Muscle layer of duodenum (tissue), 2 donors: ENCODE results near the gene NDUFS2.

Source experiments
- H3K27ac ChIP-seq: one replicate; pipeline ENCODE4 v1.7.0; 2013; ENCODE audit warnings: mild to moderate bottlenecking, low read length
- H3K27me3 ChIP-seq: one replicate; pipeline ENCODE4 v1.7.0; 2013; ENCODE audit warnings: low read depth, mild to moderate bottlenecking, control low read depth, low read length
- H3K36me3 ChIP-seq, 2 donors: one replicate each; pipeline ENCODE4 v1.7.0; 2013; ENCODE audit warnings: low read length in 2 of 2, control low read depth in 1 of 2, mild to moderate bottlenecking in 1 of 2; ENCODE audit not compliant: insufficient read depth in 2 of 2, control insufficient read depth in 1 of 2
- H3K4me1 ChIP-seq, 2 donors: one replicate each; pipeline ENCODE4 v1.7.0; 2013; ENCODE audit warnings: low read length in 2 of 2, mild to moderate bottlenecking in 2 of 2, control low read depth in 1 of 2, moderate library complexity in 1 of 2; ENCODE audit not compliant: insufficient read depth in 2 of 2, control insufficient read depth in 1 of 2
- H3K4me3 ChIP-seq, 2 donors: one replicate each; pipeline ENCODE4 v1.7.0; 2013; ENCODE audit warnings: low read length in 2 of 2, low read depth in 1 of 2, mild to moderate bottlenecking in 1 of 2
- H3K9me3 ChIP-seq, 2 donors: one replicate each; pipeline ENCODE4 v1.7.0; 2013; ENCODE audit warnings: low read length in 2 of 2, control low read depth in 1 of 2, mild to moderate bottlenecking in 1 of 2; ENCODE audit not compliant: control insufficient read depth in 1 of 2
- donor health status: healthy.

Gene NDUFS2

GRCh38 chr1:161259765-161260164 lies 57.6 kb downstream of the NDUFS2 start:
- H3K9me3 ChIP-seq, result peaks cover 0 to 6% of the 10 kb centered on the region in 2 donors
- peaks cover 0 to 14% of the 10 kb centered on the region in 2 donors for H3K4me1 ChIP-seq
- H3K27me3 ChIP-seq, result peaks cover 36% of the 10 kb centered on the region
- no peaks in the 10 kb centered on the region for H3K36me3 ChIP-seq
- peak overlapping the region; percentile 51 to 83 for H3K4me3 ChIP-seq
- no peak overlapping the region for H3K27ac ChIP-seq

GRCh38 chr1:161260376-161261260 lies 58.5 kb downstream of the NDUFS2 start:
- Histone ChIP-seq H3K4me1 (peaks cover 0 to 14% of the 10 kb centered on the region in 2 donors), H3K4me3 (peak overlapping the region in 1 of 2 donors; percentile 4), H3K27ac (no peak overlapping the region), H3K27me3 (peaks cover 36% of the 10 kb centered on the region), H3K36me3 (no peaks in the 10 kb centered on the region), H3K9me3 (peaks cover 0 to 6% of the 10 kb centered on the region in 2 donors)

DNA sequence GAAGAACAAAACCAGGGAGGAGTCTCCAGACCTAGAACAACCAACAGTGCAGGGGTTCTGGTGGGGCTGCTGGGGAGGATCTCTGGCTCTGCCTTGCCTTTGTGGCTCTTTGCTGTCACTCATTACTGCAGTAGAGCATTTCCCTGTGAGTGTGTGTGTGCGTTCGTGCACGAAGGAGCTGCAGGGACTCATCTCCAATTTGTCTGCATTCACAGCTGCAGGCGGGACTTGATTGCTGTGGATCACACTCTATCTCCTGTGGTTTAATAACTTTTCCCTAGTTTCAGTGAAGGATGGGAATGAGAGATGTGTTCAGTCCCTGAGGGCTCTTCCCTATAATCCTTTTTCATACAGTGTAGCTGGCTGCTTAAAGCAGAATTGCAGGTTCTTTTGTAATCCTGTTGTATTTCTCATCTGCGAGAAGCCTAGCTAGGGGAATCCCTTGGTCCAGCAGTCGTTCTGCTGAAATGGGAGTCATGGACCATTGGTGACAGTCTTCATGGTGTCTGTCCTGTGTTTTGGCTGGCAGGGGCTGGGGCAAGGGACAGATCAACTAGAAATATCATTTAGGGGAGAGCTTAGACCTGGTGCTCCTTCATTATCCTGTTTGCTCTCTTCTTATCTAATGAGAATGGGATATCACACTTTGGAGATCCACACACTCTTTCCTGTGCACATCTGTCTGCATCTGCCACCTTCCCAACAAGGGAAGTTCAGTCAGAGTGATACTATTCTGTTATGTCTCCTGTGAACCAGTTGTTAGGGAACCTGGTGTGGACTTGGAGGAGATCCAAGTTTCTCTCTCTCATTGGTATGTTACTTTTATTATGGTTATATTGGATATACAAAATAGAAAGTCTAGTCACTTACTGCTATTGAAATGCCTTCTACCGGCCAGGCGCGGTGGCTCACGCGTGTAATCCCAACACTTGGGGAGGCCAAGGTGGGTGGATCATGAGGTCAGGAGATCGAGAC lies 59.4 kb downstream of the NDUFS2 start:
- H3K36me3 ChIP-seq, result no peaks in the 10 kb centered on the region
- H3K27ac ChIP-seq, result no peak overlapping the region
- peak overlapping the region in 1 of 2 donors; percentile 4 for H3K4me3 ChIP-seq
- H3K9me3 ChIP-seq, result peaks cover 0 to 6% of the 10 kb centered on the region in 2 donors
- H3K27me3 ChIP-seq, result peaks cover 36% of the 10 kb centered on the region
- peaks cover 4 to 22% of the 10 kb centered on the region in 2 donors for H3K4me1 ChIP-seq
